GM21360 (cell line): ENCODE measurements around the gene SIK3.
"Not testable (repeated sequence)": the region's sequence is repeated elsewhere in the genome, so short reads cannot be mapped to it uniquely, and the experiment has no call there.

Experiments used
- ATAC-seq: cut with Tn5 transposase; IDR thresholded peaks from one replicate; pipeline ENCODE4 v1.9.1; 2021; ENCODE audit warnings: mild to moderate bottlenecking, moderate library complexity; ENCODE audit not compliant: unreplicated experiment

The SIK3 gene

DNA sequence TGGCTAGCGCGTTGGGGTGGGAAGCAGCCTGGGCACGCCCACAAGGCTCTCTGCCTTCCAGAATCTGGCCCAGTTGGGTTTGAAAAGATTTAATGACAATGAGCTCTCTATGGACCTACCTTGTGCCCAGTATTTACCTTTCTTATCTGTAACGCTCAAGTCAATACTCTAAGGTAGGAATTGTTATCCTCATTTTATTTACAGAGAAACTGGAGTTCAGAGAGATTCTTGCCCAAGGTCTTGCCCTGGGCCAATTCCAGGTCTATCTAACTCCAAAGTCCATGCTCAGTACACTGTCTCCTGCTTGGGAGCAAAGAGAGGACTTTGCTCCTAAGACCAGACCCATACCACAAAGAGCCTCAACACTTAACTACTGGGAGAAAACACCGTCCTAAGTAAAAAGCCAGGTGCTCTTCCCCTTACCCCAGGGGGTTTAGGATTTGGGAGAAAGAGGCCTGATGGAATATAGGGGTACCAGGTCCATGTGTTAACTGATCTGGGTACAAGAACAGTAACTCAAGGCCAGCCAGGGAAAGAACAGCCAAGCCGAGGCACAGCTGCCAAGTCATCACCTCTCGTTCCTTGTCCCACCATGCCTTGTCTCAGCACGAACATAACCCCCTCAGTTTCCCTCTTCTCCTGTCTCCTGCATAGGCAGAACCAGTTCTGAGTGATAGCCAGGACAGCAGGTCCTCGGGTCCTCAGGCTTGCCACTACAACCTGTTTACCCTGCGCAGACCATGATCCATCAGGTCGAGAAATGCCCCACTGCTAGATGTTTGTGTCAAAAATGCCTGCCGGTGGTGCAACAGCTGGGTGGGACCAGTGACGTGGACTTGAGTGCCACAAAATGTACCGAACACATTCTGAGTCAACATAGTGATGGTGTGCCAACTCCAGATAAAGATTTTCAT is 289.7 kb downstream of the SIK3 start:
- ATAC-seq, result no peak

DNA sequence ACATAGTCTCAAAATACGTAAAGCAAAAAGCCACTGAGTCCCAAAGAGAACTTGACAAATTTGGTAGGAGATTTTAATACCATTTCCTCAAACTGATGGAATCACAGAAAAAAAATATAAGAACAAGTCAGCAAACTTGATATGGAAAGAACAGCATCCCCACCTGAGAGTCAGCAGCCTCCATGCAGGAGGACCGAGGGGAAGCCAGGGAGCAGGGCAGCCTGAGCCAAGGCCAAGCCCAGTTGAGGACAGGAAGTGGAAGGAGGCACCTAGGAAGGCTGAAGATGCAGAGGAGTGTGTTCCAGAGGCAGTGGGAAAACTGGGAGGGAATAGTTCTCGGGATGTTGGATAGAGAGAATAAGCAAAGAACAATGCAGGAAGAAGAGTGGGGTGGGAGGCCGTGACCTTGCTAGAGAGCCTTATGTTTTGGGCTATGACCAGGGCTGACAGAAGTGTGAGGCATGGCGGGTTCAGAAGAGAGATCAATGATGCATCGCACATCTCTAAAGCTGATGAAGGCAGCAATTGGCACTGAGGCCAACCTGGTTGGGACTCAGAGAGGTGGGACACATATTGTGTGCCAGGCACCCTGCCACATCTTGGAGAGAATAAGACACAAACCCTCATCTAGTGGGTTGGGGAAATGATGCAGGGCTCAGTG is 290.5 kb downstream of the SIK3 start:
- ATAC-seq, result no peak

DNA sequence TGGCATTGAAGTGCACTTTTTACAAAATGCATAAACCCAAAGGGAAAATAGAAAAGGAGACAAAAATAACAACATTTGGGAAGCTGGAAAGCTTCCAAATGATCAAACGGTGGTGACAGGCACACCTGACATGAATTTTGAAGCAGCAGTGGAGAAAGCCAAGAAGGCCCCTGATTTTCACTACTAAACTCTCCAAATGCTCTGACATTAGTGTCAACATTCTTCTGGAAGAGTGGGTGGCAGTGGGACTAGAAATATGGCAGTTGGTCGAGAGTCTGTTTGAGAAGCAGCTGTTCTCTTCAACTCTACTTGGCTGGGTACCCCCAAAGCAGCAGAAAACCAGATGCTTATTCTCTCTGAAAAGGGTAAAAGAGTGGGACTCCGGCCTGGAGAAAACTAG is 294.2 kb downstream of the SIK3 start:
- no peak for ATAC-seq

DNA sequence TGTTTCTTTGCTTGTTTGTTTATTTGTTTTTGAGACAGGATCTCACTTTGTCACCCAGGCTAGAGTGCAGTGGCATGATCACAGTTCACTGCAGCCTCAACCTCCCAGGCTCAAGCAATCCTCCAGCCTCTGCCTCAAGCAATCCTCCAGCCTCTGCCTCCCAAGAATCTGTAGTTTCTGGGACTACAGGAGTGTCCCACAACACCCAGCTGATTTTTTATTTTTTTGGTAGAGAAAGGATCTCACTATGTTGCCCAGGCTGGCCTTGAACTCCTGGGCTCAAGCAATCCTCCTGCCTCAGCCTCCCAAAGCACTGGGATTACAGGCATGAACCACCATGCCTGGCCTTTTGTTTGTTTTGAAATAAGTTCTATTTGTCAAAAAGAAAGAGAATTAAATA is 296.6 kb downstream of the SIK3 start:
- not testable (repeated sequence) for ATAC-seq

DNA sequence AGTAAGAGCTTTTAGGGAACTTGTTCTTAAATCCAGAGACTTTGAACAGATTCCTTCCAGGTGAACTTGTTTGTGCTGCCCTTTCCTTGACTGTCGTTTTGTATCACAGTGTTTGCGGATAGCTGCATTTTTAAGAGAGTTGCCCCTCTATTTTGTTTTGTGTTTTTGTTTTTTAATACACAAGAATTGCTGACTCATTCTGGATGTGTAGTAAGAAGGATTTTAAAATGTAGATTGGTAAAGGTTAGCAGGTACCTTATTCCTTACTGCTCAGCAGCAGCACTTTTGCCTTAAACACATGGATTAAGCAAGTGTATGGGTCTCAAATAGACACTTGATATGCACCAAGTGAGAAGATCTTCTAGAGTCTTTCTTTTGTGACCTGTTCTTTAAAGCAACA is 297.6 kb downstream of the SIK3 start:
- ATAC-seq, result no peak

DNA sequence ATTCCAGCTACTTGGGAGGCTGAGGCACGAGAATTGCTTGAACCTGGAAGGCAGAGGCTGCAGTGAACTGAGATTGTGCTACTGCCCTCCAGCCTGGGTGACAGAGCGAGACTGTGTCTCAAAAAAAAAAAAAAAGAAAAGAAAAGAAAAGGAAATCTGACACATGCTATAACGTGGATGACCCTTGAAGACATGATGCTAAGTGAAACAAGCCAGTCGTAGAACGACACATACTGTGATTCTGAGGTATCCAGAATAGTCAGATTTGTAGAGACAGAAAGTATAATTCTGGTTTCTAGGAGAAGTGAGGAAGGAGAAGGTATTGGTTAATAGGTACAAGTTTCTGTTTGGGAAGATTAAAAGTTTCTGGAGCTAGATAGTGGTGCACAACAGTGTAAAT is 299.9 kb downstream of the SIK3 start:
- ATAC-seq, result no peak

DNA sequence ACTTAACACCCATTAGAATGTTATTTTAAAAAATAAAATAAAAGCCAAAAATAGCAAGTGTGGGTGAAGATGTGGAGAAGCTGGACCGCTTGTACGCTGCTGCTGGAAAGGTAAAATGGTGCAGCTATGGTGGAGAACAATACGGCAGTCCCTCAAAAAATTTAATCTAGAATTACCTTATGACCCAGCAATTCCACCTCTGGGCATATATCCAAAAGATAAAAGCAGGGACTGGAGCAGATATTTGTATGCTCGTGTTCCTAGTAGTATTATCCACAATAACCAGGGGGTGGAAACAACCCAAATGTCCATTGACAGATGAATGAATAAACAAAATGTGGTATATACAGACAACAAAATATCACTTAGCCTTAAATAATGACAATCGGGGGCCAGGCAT is 300.4 kb downstream of the SIK3 start:
- no peak for ATAC-seq

DNA sequence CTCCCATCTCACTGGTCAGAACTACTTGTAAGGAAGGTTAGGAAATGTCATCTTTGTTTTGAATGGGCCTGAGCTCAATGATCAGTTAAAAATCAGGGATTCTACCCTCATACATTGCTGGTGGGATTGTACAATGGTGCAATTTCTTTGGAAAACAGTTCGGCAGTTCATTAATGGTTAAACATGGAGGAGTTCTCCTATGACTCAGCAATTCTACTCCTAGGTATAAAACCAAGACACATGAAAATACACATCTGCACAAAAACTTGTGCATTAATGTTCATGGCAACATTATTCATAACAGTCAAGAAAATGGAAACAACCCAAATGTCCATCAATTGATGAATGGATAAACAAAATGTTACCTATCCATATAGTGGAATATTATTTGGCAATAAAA is 301.7 kb downstream of the SIK3 start:
- no peak for ATAC-seq

DNA sequence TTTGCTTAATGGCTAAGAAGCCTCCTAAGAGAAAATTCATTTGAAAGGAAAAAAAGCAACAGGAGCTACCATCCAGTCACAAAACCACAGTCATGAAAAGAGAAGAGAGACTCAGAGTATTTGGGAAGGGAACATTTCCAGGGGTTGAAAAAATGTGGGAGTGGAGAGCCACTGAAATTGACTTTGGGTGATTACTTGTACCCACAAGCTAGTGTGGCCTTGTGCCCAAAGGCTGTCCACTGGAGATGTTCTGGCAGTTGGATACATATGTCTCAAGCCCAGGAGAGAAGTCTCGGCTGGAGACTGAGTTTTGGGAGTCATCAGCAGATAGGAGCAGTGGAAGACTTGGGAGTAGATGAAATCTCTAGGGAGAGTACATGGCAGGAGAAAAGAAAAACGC is 303.4 kb downstream of the SIK3 start:
- no peak for ATAC-seq

DNA sequence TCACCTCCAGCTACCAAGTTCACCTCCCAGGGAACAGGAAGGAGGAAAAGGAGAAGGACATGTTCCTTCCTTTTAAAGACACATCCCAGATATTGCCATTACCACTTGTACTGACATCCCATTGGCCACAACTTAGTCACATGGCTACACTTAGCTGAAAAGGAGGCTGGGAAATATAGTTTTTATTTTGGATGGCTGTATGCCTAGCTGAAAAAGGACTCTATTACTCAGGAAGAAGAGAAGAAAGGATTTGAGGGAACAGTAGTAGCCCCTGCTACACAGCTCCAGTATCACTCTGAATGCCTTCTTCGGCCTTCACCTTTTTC is 304.5 kb downstream of the SIK3 start:
- no peak for ATAC-seq
